Endothelial cell of umbilical vein (primary cell): ENCODE data around the gene GTF3C1. TPM values are rescaled to one million over a fixed set of nuclear protein-coding genes. Genes with fewer than 3 reads are reported as not detected.

ENCODE experiments used
- BruUV-seq: library from RNA; stranded (reverse); fragments of 400-500 nt; replicated peaks from 2 replicates; lab custom pipeline; 2021; lab: Mats Ljungman, UMichigan
- CTCF ChIA-PET: fragments of 300-600, 350-600 bp; sonication (Branson Sonifier 250); formaldehyde crosslinking; loops from one replicate; lab custom pipeline; 2021; ENCODE audit warnings: antibody characterized with exemption, inconsistent platforms; lab: Charles Lee
- POLR2A ChIA-PET: fragments of 300-600, 350-600 bp; sonication (Branson Sonifier 250); formaldehyde crosslinking; loops from one replicate; lab custom pipeline; 2021; ENCODE audit warnings: antibody characterized with exemption, inconsistent platforms; lab: Charles Lee
- DNase-seq: peaks from one replicate; pipeline ENCODE4 v3.0.0-alpha.2; 2011; ENCODE audit warnings: low read depth, low spot score
- FAIRE-seq: peaks from 2 replicates; lab custom pipeline; 2011; peaks lifted over from hg19 to GRCh38; lab: Jason Lieb, UNC
- H2AFZ ChIP-seq: 2 replicates; pipeline ENCODE4 v1.6.0; 2012; ENCODE audit warnings: low read depth, low read length, control low read depth, inconsistent platforms
- H3K27ac ChIP-seq: 2 replicates; pipeline ENCODE4 v1.5.1; 2011; ENCODE audit warnings: low read depth, mild to moderate bottlenecking, control low read depth, low read length, moderate library complexity; ENCODE audit not compliant: insufficient read depth
- H3K27me3 ChIP-seq, 2 experiments: 2 replicates each; pipeline versions ENCODE4 v1.6.0 to v1.6.1; 2011; ENCODE audit warnings: low read length in 2 of 2, mixed read lengths in 1 of 2; ENCODE audit not compliant: control insufficient read depth in 2 of 2, insufficient read depth in 2 of 2
- H3K36me3 ChIP-seq, 2 experiments: 2 replicates in 1 of 2; 3 replicates in 1 of 2; pipeline ENCODE4 v1.5.1; 2011; ENCODE audit warnings: low read length in 2 of 2, mild to moderate bottlenecking in 1 of 2, moderate library complexity in 1 of 2; ENCODE audit not compliant: control insufficient read depth in 2 of 2, insufficient read depth in 2 of 2; ENCODE audit errors: extremely low read depth in 1 of 2
- H3K4me1 ChIP-seq: 3 replicates; pipeline ENCODE4 v1.5.1; 2011; ENCODE audit warnings: mild to moderate bottlenecking, low read length; ENCODE audit not compliant: control insufficient read depth, insufficient read depth; ENCODE audit errors: extremely low read depth
- H3K4me2 ChIP-seq: 2 replicates; pipeline ENCODE4 v1.6.1; 2011; ENCODE audit warnings: low read length, control low read depth, mixed read lengths; ENCODE audit not compliant: insufficient read depth
- H3K4me3 ChIP-seq, 3 experiments: fragments of 200-600 bp in 1 of 3; sonication (generic), shearing (Covaris generic) in 1 of 3; replicated peaks in 1 of 3; 2 replicates each; pipeline ENCODE4 v1.5.1; 2011 to 2016; ENCODE audit warnings: control low read depth in 3 of 3, low read length in 3 of 3, mild to moderate bottlenecking in 2 of 3, inconsistent platforms in 1 of 3, low read depth in 1 of 3, moderate library complexity in 1 of 3; ENCODE audit not compliant: insufficient read depth in 1 of 3
- H3K79me2 ChIP-seq: 2 replicates; pipeline ENCODE4 v1.6.0; 2012; ENCODE audit warnings: low read length, inconsistent platforms; ENCODE audit not compliant: control insufficient read depth, insufficient read depth
- H3K9ac ChIP-seq: replicated peaks from 2 replicates; pipeline ENCODE3; 2011; ENCODE audit warnings: low read length, control low read depth; ENCODE audit not compliant: insufficient read depth; ENCODE audit errors: extremely low read depth
- H3K9me1 ChIP-seq: replicated peaks from 3 replicates; pipeline ENCODE4 v1.6.0; 2011; ENCODE audit warnings: mild to moderate bottlenecking, low read length; ENCODE audit not compliant: control insufficient read depth, insufficient read depth; ENCODE audit errors: extremely low read depth
- H3K9me3 ChIP-seq: replicated peaks from 2 replicates; pipeline ENCODE4 v1.5.1; 2012; ENCODE audit warnings: low read length, inconsistent platforms; ENCODE audit not compliant: control insufficient read depth, insufficient read depth
- H4K20me1 ChIP-seq: replicated peaks from 2 replicates; pipeline ENCODE3; 2011; ENCODE audit warnings: mild to moderate bottlenecking, low read length; ENCODE audit not compliant: control insufficient read depth, insufficient read depth; ENCODE audit errors: extremely low read depth
- EZH2 ChIP-seq: IDR thresholded peaks from 2 replicates; pipeline ENCODE4 v1.6.1; 2012; ENCODE audit warnings: borderline replicate concordance, low read depth, mild to moderate bottlenecking, moderate library complexity, low read length, inconsistent platforms; ENCODE audit not compliant: severe bottlenecking
- FOS ChIP-seq: IDR thresholded peaks from 2 replicates; pipeline ENCODE4 v1.6.1; 2011; ENCODE audit warnings: mild to moderate bottlenecking, low read length, moderate library complexity, borderline replicate concordance; ENCODE audit not compliant: insufficient read depth
- GATA2 ChIP-seq: IDR thresholded peaks from 2 replicates; pipeline ENCODE4 v1.7.0; 2011; ENCODE audit warnings: low read depth, mild to moderate bottlenecking, moderate library complexity, mixed read lengths, low read length; ENCODE audit not compliant: insufficient read length, insufficient read depth
- JUN ChIP-seq: IDR thresholded peaks from 2 replicates; pipeline ENCODE4 v1.6.1; 2011; ENCODE audit warnings: borderline replicate concordance, low read depth; ENCODE audit not compliant: insufficient read length, insufficient read depth
- MAX ChIP-seq: IDR thresholded peaks from 2 replicates; pipeline ENCODE4 v1.6.1; 2011; ENCODE audit not compliant: insufficient read depth, insufficient read length
- MYC ChIP-seq: IDR thresholded peaks from one replicate; pipeline ENCODE4 v1.6.1; 2011; ENCODE audit warnings: mild to moderate bottlenecking, low read depth, low read length
- POLR2A ChIP-seq: IDR thresholded peaks from 2 replicates; pipeline ENCODE4 v1.6.1; 2012; ENCODE audit warnings: low read depth, mild to moderate bottlenecking, control low read depth, low read length
- POLR2AphosphoS5 ChIP-seq: IDR thresholded peaks from 2 replicates; pipeline ENCODE4 v1.6.1; 2012; ENCODE audit warnings: low read depth, mild to moderate bottlenecking, control low read depth, low read length, moderate library complexity; ENCODE audit not compliant: insufficient read depth
- dilution Hi-C: fragments of 300-500 bp; cut with MboI; formaldehyde crosslinking; loops from one replicate; pipeline ENCODE4 v1.15.0; 2019; ENCODE audit warnings: low sequenced_read_pairs; ENCODE audit not compliant: extremely low pct_ligation_motif_present
- intact Hi-C: fragments of 100-400 bp; cut with micrococcal nuclease; formaldehyde crosslinking; loops from one replicate; pipeline ENCODE4 v1.10.0; 2022
- polyA plus RNA-seq, 4 experiments: library from polyadenylated mRNA; depleted of rRNA in 3 of 4; stranded (reverse) in 3 of 4; unstranded in 1 of 4; fragments of >200 nt; gene quantifications; 2 replicates each; pipeline versions ENCODE4 v1.2.1 to v1.2.3, GENCODE V29; 2011 to 2012; ENCODE audit warnings: missing spikeins in 1 of 4
- total RNA-seq: library from RNA; stranded (reverse); gene quantifications from 2 replicates; pipeline ENCODE4 v1.2.3, GENCODE V29; 2021
- TF ChIP-seq, protein P1 (sequence below), 2 donors: IDR thresholded peaks; 1 replicate in 1 of 2; 2 replicates in 1 of 2; pipeline ENCODE4 v1.5.1; 2011; ENCODE audit warnings: low read length in 2 of 2, mild to moderate bottlenecking in 2 of 2, moderate library complexity in 2 of 2, control low read depth in 1 of 2, inconsistent platforms in 1 of 2, low read depth in 1 of 2; ENCODE audit not compliant: insufficient read depth in 1 of 2; ENCODE audit errors: extremely low read depth in 1 of 2

The GTF3C1 gene
- total and polyA plus RNA-seq, 2 donors (not counting 3 experiments of a cell fraction or from before 2014, with no cell fraction given), result 58.1 to 86.1 TPM

- Histone ChIP-seq H3K4me1 (peaks cover 10% of the 10 kb centered on the region), H3K4me2 (no peak overlapping the region), H3K27ac (no peak overlapping the region), H3K79me2 (no peaks in the 10 kb centered on the region), H3K4me3 (no peak overlapping the region), H3K9me3 (no peaks in the 10 kb centered on the region), H3K27me3 (no peaks in the 10 kb centered on the region), H2AFZ (no peak overlapping the region), H3K9me1 (no peaks in the 10 kb centered on the region), H3K36me3 (peaks cover 21 to 36% of the 10 kb centered on the region in 2 experiments), H3K9ac (no peak overlapping the region), H4K20me1 (no peaks in the 10 kb centered on the region)
- CTCF ChIA-PET, result interaction anchor here (1.3 kb wide), 1 partner anchor 9 kb away, joined by 3 read pairs; no protein-coding TSS in a partner anchor
- DNase-seq (no peak), FAIRE-seq (no peak)
- POLR2A ChIA-PET, result no interaction called here
- dilution Hi-C loops, result no loop called here
- TF ChIP-seq EZH2, result no peak
- TF ChIP-seq FOS, result no peak
- TF ChIP-seq MYC, result no peak
- TF ChIP-seq, protein P1, sequence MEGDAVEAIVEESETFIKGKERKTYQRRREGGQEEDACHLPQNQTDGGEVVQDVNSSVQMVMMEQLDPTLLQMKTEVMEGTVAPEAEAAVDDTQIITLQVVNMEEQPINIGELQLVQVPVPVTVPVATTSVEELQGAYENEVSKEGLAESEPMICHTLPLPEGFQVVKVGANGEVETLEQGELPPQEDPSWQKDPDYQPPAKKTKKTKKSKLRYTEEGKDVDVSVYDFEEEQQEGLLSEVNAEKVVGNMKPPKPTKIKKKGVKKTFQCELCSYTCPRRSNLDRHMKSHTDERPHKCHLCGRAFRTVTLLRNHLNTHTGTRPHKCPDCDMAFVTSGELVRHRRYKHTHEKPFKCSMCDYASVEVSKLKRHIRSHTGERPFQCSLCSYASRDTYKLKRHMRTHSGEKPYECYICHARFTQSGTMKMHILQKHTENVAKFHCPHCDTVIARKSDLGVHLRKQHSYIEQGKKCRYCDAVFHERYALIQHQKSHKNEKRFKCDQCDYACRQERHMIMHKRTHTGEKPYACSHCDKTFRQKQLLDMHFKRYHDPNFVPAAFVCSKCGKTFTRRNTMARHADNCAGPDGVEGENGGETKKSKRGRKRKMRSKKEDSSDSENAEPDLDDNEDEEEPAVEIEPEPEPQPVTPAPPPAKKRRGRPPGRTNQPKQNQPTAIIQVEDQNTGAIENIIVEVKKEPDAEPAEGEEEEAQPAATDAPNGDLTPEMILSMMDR (IDR thresholded peaks at IDR 0.05; ENCODE audit: extremely low read depth in 1 of 2, insufficient read depth in 1 of 2, low read depth in 1 of 2, low read length in 2 of 2), result no peak
- TF ChIP-seq MAX, result no peak
- no peak for TF ChIP-seq JUN
- TF ChIP-seq POLR2A, result no peak
- TF ChIP-seq POLR2AphosphoS5, result no peak
- no peak for TF ChIP-seq GATA2
- intact Hi-C loops, result no loop called here
- no TSS peak for BruUV-seq
These were observed 27.5 kb downstream of the GTF3C1 start for GRCh38 chr16:27522173-27522707.
